HG02798 (cell line): ENCODE data around the gene DAGLA.
A peak's percentile ranks its signal among the peaks of the same experiment; 100 is the strongest.

Experiments used
- ATAC-seq: cut with Tn5 transposase; IDR thresholded peaks from one replicate; pipeline ENCODE4 v1.9.1; 2021; ENCODE audit warnings: mild to moderate bottlenecking; ENCODE audit not compliant: unreplicated experiment, poor library complexity

Gene DAGLA

DNA sequence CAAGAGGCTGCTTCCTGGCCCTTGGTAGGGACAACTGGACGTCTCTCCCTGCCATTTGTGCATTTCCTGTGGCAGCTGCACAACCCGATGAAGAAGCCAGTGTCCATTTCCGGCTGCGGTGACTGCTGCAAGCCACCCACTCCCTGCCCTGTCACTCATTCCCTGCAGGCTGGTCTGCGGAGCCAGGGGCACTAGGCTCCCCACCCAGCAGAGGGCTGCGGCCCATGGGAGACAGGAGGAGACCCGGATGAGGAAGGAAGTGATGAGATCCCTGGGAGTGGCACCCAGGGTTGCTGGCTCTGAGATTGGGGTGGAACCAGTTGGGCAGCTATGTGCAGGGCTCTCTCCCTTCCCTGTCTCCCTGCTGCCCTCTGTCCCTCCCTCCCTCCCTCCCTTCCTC is 62.2 kb downstream of the DAGLA start:
- no peak for ATAC-seq

DNA sequence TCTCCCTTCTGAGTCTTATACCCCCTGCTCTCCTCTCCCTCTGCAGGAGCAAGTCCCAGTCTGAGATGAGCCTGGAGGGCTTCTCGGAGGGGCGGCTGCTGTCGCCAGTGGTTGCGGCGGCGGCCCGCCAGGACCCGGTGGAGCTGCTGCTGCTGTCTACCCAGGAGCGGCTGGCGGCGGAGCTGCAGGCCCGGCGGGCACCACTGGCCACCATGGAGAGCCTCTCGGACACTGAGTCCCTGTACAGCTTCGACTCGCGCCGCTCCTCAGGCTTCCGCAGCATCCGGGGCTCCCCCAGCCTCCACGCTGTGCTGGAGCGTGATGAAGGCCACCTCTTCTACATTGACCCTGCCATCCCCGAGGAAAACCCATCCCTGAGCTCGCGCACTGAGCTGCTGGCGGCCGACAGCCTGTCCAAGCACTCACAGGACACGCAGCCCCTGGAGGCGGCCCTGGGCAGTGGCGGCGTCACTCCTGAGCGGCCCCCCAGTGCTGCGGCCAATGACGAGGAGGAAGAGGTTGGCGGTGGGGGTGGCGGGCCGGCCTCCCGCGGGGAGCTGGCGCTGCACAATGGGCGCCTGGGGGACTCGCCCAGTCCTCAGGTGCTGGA is 63.4 kb downstream of the DAGLA start:
- ATAC-seq = no peak

DNA sequence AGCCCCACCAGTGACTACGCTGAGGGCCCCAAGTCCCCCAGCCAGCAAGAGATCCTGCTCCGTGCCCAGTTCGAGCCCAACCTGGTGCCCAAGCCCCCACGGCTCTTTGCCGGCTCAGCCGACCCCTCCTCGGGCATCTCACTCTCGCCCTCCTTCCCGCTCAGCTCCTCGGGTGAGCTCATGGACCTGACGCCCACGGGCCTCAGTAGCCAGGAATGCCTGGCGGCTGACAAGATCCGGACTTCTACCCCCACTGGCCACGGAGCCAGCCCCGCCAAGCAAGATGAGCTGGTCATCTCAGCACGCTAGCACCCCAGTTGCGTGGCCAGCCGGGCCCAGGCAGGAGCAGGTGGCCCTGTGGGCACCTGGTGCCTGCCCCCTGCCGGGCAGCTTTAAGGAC is 64.0 kb downstream of the DAGLA start:
- no peak for ATAC-seq

DNA sequence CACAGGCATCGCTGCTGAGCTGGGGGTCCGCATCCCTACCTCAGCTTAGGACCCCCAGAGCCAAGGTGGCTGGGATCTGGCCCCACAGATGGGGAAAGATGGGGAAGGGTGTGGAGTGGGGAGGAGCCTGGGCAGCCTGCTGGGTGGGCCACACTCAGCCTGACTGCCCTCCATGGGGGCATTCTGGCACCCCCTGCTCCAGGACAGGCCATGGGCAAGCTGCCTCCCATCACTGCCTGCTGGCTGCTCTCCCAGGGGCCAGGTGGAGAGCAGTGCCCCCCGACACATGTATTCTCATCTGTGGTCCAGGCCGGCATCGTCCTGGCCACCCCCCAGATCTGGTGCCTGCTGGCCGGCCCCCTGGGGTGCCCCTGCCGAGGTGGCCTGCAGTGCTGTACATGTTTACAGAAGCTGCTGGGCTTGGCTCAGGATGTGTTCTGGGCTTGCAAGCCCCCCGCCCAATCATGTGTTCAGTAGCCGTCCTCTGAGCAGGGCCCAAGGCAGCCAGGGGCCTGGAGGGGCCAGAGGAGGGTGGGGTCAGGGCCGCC is 64.5 kb downstream of the DAGLA start:
- ATAC-seq = no peak

DNA sequence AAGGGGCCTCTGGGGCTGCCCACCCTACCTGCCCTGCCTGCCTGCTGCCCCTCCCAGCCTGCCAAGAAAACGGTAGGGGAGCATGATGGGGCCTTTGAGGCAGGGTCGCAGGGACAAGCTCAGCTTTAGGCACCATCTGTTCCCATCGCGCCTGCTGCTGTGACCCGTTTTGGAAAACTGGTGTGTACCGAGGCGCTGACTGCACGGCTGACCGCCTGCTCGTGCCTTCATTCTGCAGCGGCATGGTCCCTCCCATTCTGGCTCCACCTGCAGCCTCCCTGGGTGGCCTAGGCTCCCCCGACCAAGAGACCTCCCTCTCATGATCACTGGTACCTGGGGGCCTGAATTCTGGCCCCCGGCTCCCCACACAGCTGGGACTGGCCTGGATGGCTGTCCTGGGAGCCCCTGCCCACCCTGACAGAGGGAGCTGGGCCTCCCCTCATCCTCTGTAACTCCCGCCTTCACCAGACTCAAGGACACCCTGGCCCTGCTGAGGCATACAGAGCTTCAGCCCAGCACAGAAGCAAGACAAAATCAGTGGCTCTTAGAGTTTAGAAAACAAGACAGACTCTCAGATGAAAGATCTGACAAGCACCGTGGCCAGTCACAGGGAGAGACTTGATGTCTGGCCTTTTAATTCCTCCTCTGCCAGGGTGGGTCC is 65.7 kb downstream of the DAGLA start:
- no peak for ATAC-seq

DNA sequence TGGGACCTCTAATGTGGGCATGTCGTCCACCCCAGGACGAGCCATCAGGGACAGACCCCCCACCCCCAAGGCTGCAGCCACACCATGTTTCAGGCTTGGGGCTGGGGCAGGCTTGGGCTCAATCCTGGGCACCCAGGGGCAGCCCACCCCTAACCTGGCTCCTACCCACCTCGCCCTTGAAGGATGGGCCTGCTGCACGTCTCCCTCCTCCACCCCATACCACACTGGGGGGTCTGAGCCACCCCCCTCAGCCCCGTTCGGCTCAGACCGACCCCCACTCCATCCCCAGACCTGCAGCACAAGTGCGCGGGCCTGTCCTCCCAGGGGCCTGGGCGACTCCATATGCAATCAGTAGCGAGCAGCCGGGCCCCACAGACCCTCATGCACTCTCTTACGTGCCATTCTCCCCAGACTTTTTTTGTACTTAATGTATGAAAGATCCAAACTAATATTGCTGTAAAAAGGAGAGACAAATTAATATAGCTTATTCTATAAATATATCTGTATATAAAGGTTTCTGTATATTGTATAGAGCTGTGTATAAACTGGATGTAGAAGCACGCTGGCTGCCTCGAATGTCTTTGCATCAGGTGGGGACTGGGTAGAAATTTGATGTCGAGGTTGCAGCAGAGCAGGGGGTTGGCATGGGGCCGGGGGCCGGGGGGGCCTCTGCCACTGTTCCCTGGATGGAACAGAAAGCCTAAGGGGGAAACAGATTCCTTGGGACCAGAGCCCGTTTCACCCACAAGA is 66.4 kb downstream of the DAGLA start:
- no peak for ATAC-seq

DNA sequence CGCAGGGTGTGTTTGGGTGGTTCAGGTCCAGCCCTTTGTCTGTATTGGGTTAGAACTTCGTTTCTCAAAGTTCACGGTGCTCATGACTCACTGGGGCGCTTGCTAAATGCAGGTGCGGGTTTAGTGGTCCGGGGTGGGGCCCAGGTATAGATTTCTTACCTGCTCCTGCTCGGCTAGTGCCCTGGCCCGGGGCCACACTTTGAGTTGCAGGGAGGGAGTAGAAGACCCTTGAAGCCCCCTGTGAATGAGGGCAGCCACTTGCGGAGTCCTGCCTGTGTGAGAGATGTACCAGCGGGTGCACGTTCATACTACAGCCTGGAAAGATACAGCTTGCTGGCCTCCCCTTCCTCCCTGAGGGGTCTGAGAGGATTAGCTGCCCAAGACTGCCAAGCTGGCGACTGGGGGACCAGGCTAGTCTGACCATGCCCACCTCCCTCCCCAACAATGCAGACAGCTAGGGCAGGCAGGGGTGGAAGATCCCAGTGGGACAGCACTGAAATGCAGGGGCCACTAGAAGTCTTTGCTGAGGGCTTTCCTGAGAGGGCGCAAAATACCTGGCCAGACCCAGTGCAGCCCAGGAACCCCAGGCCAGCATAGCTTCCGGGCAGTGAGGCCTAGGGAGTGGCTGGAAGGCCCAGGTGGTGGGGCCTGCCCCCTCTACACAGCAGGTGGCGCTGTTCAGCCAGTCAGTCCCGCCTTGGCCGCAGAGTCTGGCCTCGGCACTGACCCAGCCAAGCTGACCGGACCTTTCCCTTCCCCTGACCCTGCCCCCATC is 67.2 kb downstream of the DAGLA start:
- ATAC-seq = peak; percentile 71

DNA sequence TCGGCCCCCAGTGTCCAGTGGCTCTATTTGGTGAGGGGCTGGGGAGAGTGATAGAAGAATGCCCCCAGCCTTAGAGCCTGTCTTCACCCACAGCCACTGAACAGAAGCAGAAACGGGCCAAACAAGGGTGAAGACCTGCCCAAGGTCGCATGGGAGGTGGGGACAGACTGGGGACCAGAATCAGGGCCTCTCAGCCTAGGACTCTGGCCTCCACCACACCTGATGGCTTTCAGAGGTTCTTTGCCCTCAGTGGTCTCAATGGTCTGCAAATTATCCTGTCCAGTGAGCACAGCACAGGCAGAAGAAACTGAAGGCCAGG is 67.7 kb downstream of the DAGLA start:
- ATAC-seq = no peak

DNA sequence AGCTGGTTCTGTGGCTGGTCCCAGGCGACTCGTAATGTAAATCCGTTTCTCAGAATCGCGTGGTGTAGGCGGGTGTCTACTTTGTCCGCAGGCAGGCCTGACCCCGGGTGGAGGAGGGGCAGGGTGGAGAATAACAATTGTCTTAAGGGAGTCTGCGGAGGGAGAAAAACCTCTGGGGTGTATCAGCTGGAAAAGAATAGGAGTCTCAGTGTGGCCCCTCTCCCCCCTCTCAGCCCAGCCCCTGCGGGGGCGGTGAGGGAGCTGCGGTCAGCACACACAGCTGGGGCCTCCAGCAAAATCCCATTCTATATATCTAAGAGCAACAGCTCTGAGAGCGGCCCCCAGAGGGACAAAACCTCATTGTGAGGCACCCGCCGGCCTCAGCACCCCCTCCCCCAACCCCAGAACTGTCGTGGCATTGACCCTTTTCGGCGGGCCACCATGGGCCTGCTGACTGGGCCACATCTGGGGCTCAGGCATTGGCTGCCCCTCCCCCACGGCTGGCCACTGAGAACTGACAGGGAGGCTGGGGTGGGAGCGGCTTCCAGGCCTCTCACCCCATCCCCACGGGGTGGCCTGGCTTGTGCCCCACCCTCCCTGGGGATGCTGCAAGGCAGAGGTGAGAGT is 69.5 kb downstream of the DAGLA start:
- ATAC-seq = no peak

DNA sequence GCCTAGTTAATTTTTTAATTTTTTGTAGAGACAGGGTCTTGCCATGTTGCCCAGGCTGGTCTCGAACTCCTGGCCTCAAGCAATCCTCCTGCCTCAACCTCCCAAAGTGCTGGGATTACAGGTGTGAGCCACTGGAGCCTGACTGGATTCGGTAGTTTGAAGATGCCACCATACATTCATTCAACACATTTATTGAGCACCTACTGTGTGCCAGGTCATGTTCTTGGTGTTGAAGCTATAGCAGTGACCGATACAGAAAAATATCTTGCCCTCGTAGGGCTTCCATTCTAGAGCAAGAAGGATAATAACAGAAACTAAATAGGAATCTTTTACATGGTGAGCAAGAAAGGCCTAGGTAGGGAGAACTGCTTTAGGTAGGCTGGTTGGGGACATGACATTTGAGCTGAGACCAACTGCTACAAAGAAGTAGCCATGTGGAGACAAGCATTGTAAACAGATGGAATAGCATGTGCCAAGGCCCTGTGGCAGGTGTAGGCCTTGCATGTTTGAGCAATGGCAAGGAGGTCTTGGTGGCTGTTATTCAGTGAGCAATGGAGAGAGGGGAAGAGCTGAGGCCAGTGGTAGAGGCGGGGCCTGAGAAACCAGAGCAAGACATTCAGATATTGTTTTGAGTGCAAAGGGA is 70.6 kb downstream of the DAGLA start:
- no peak for ATAC-seq

DNA sequence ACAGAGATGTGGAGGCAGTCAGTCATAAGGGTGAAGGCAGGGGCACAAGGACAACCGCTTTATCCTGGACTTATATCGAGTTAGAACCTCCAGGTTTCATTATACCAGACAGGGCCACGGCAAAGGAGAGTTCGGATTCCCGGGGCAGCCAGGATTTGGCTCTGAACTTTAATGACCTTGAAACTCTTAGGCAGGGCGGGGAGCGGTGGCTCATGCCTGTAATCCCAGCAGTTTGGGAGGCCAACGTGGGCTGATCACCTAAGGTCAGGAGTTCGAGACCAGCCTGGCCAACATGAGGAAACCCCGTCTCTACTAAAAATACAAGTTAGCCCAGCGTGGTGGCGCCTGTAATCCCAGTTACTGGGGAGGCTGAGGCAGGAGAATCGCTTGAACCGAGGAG is 71.2 kb downstream of the DAGLA start:
- no peak for ATAC-seq

DNA sequence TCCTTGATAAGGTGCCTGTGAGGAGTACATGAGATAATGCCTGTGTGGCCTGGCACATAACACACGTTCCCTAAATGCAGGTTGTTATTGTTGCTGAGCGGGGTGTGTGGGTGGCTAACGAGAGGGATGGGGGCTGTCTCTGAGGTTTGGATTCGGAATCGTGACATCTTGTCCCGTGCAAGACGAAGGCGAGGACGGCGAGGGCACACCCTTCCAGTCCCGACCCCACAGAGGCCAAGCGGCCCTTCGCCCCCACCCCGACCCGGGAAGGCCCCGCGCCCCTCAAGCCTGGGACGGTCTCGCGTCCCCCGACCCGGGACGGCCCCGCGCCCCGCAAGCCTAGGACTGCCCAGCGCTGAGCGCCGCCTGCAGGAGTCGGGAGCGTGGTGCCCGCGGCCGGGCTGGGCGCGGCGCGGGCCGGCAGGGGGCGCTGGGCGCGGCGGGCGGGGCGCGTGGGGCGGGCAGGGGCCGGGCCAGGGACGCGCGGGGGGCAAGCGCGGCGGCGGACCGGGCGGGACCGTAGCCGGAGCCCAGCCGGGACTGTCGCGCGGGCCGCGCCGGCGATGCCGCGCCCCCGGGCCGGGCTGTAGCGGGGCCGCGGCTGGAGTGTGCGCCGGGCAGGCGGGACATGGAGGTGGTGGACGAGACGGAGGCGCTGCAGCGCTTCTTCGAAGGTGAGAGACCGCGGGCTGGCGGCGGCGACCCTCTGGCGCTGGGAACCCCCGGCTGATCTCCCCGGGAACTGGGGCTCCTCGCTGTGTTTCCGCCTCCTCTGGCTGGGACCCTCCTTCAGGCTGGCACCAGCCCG is 72.1 kb downstream of the DAGLA start, which contains the start of gene MYRF:
Gene MYRF (plus strand): TSS at position 520 of the 808 bp plus-strand sequence. CDS start 109 bp downstream, at position 629.
- ATAC-seq = peak; percentile 47

DNA sequence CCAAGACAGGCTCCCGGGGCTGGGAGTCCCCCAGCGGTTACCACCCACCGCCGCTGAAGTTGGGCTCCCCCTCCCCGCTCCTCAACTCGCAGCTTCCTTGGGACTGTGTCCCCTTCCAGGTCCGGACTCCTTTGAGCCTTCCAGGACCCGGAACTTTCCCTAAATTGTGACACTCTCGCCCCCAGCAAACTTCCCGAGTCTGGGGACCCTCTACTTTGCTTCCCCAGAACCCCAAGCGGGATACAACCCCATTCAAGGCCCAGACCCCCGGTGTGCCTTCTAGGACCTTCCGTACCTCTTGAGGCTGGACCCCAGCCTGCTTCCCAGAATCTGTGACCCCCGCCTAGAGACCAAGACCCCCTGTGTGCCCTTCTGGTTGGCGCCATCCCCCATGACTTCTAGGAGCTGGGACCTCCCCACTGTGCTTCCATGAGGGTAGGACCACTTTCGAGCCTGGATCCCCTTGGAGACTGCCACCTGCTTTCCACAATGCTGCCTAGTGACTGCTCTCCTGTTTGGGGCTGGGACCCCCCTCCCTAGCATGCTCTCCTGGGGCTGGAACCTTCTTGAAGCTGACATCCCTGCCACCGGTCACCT is 72.8 kb downstream of the DAGLA start:
- ATAC-seq = no peak

DNA sequence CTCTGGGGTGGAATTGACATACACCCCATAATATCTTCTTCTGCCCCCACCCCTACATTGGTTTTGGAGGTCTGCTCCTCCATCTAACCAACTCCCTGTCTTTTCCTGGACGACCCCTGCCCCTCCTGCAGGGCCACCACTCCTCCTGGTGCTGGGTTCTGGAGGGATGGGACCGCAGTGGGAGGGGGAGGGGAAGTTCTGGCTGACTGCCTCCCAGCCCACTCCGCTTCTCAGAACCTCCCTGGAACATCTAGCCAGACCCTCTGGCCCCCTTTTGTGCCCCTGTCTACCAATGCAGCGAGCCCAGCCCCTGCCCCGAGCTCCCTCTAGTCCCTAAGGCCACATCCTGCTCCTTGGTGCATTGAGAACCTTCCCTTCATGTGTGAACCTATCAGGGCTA is 73.5 kb downstream of the DAGLA start:
- no peak for ATAC-seq

DNA sequence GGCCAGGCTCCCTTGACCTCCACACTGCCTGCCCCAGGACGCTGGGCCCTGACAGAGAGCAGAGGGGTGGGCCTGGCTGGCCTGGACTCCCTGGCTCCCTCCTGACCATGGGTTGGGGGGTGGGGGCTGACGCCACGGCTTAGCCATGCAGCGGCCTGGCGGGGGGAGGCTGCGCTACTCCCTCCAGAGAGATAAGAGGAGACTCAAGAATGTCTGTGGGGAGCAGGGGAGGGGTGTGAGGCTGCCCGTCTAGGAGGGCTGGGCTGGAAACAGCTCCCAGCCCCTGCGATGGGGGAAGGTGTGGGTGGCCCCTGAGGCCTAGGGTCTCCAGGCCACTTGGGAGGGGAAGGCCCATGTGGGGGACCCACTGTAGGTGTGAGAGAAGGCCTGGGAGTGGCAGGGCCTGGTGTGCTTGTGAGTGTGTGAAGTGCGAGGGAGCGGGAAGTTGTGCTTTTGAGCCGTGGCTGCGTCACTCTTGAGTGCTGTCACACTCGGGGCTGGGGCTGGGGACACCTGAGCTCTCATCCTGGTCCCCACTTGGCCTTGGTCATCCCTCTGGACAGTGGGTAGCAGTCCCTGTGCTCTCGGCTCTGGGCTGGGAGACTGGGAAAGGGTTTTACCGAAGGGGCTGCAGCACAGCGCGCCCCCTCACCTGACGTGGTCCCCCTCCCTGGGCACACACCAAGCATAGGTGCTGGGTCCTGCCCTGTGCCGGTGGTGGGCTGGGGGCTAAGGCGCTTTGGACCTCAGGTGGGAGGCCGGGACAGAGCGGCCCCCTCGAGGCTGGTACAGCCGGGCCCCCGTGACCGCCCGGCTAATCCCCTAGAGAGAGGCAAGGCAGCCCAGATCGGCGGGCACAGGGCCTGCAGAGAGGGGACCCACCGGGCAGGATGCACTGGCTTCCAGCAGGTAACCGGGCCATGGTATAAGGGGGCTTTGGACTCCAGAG is 74.6 kb downstream of the DAGLA start:
- ATAC-seq = no peak

DNA sequence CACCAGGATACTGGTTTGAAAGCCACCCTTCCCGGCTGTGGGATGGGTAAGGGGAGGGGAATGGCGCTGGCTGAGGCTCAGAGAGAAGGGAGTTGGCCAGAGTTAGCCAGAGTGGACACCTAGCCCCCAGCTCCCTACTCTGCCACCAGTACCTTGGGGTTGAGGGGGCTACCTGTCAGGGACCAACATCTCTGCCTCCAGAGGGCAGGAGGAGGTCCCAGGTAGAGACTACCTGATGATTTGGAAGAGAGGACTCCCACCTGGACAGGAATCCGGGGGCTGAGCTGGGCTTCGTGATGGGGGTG is 75.9 kb downstream of the DAGLA start:
- no peak for ATAC-seq

DNA sequence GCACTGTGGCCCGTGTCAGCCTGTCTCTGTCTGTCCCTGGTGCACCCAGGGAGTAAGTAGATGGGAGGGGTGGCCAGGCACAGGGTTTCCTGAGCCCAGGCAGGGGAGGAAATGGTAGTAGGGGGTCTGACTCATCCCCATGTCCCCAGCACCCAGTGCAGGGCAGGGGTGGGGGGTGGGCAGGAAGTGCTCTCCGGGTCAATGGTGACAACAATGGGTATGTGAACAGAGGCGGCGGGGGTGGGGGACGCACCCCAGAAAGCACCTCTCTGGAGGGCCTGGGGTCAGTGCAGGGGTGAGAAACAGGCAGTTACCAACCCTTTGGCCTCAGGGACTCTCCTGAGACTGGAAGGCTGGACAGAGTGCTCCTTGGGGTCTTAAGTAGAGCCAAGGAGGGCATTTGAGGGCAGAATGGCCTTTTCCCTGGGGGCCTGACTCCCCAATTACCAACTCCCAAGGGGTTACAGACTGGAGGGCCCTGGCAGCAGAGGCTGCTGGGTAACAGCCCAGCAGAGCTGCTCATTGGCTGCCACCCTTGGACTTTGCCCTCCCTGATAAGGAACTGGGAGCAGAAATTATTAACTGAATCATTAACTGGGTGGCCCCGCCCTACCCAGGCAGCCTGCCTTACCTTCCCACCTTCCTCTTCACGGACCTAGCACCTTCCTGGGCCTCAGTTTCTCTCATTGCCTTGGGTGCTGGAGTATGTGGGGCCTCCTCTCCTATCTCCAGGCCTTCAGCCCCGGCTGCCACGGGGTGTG is 76.4 kb downstream of the DAGLA start:
- ATAC-seq = peak; percentile 45
